Measurements from ENCODE around the gene KRTAP4-3.

Gene KRTAP4-3

DNA sequence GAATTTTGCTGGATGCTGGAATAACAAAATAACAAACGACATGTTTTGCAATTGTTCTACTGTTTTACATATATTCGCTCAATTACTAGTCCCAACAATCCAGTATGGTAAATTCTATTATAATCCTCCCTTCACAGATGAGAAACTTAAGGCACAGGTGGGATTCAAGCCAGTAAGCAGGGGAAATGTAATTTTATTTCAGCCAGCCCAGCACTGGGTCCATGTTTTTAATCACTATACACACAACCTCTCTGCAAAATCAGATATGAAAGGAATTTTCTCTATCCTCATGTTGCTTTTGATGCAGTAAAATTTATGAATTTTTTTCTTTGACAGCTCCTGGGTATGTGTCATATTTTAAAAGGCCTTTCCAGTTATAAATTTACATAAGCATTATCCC is 22.8 kb downstream of the KRTAP4-3 start:
- 0 out of 2 replicates have a peak, but pooled peaks cover 3% of the 10 kb centered on the region for H3K9me3 ChIP-seq (ENCODE audit: low read length)
- no peak overlapping the region for H3K9ac ChIP-seq (ENCODE audit: low read length)

DNA sequence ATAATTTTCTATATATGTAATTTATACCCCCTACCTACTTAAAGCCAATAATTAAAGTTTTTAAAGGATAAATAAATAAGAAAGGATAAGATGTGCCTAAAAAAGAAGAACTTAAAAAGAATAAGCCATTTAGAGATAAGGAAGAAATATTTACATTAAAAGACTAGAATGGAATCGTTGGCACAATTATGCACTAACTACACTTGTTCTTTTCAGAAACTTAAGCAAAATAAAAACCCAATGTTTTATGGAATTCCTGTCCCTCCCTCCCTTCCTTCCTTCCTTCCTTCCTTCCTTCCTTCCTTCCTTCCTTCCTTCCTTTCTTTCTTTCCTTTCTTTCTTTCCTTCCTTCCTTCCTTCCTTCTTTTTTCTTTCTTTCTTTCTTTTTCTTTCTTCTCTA is 23.2 kb downstream of the KRTAP4-3 start:
- no peaks in the 10 kb centered on the region for H3K27me3 ChIP-seq (ENCODE audit: insufficient read depth, low read length)
- TF ChIP-seq, protein P1, sequence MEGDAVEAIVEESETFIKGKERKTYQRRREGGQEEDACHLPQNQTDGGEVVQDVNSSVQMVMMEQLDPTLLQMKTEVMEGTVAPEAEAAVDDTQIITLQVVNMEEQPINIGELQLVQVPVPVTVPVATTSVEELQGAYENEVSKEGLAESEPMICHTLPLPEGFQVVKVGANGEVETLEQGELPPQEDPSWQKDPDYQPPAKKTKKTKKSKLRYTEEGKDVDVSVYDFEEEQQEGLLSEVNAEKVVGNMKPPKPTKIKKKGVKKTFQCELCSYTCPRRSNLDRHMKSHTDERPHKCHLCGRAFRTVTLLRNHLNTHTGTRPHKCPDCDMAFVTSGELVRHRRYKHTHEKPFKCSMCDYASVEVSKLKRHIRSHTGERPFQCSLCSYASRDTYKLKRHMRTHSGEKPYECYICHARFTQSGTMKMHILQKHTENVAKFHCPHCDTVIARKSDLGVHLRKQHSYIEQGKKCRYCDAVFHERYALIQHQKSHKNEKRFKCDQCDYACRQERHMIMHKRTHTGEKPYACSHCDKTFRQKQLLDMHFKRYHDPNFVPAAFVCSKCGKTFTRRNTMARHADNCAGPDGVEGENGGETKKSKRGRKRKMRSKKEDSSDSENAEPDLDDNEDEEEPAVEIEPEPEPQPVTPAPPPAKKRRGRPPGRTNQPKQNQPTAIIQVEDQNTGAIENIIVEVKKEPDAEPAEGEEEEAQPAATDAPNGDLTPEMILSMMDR (IDR thresholded peaks at IDR 0.05; ENCODE audit: low read length): no peak
- H3K9me3 ChIP-seq (ENCODE audit: low read length): 0 out of 2 replicates have a peak, but pooled peaks cover 3% of the 10 kb centered on the region
- no peak overlapping the region for H3K27ac ChIP-seq (ENCODE audit: low read depth, low read length, poor library complexity, severe bottlenecking)
- no peak overlapping the region for H3K9ac ChIP-seq (ENCODE audit: low read length)
- no peak overlapping the region for H3K4me3 ChIP-seq (ENCODE audit: low read depth, low read length, poor library complexity, severe bottlenecking)
- no peaks in the 10 kb centered on the region for H3K4me1 ChIP-seq (ENCODE audit: insufficient read depth, low read length, severe bottlenecking)
- H3K79me2 ChIP-seq (ENCODE audit: insufficient read depth, low read length): no peaks in the 10 kb centered on the region
- no peaks in the 10 kb centered on the region for H4K20me1 ChIP-seq (ENCODE audit: insufficient read depth, low read length)
- no peak overlapping the region for H2AFZ ChIP-seq (ENCODE audit: low read length)
- H3F3A ChIP-seq (ENCODE audit: insufficient read depth, low read length): no peaks in the 10 kb centered on the region
- no peak overlapping the region for H3K4me2 ChIP-seq (ENCODE audit: low read length)
- no peaks in the 10 kb centered on the region for H3K9me2 ChIP-seq (ENCODE audit: low read depth, low read length)
- no peaks in the 10 kb centered on the region; the same call in 1 of the 2 replicates for H3K36me3 ChIP-seq (ENCODE audit: insufficient read depth, low read length)

More for the DNA sequence above, 22.8 kb downstream of the KRTAP4-3 start:
- no peaks in the 10 kb centered on the region for H3K27me3 ChIP-seq (ENCODE audit: insufficient read depth, low read length)
- H4K20me1 ChIP-seq (ENCODE audit: insufficient read depth, low read length): no peaks in the 10 kb centered on the region
- no peaks in the 10 kb centered on the region; the same call in 1 of the 2 replicates for H3K36me3 ChIP-seq (ENCODE audit: insufficient read depth, low read length)
- no peaks in the 10 kb centered on the region for H3K79me2 ChIP-seq (ENCODE audit: insufficient read depth, low read length)
- H3K4me3 ChIP-seq (ENCODE audit: low read depth, low read length, poor library complexity, severe bottlenecking): no peak overlapping the region
- TF ChIP-seq, protein P1 (IDR thresholded peaks at IDR 0.05; ENCODE audit: low read length): no peak
- TF ChIP-seq EZH2 (IDR thresholded peaks at IDR 0.05; ENCODE audit: borderline replicate concordance, low read length): no peak
- H3F3A ChIP-seq (ENCODE audit: insufficient read depth, low read length): no peaks in the 10 kb centered on the region
- H3K4me2 ChIP-seq (ENCODE audit: low read length): no peak overlapping the region
- H3K9me2 ChIP-seq (ENCODE audit: low read depth, low read length): no peaks in the 10 kb centered on the region
- no peak overlapping the region for H2AFZ ChIP-seq (ENCODE audit: low read length)
- no peak overlapping the region for H3K27ac ChIP-seq (ENCODE audit: low read depth, low read length, poor library complexity, severe bottlenecking)
- no peaks in the 10 kb centered on the region for H3K4me1 ChIP-seq (ENCODE audit: insufficient read depth, low read length, severe bottlenecking)

DNA sequence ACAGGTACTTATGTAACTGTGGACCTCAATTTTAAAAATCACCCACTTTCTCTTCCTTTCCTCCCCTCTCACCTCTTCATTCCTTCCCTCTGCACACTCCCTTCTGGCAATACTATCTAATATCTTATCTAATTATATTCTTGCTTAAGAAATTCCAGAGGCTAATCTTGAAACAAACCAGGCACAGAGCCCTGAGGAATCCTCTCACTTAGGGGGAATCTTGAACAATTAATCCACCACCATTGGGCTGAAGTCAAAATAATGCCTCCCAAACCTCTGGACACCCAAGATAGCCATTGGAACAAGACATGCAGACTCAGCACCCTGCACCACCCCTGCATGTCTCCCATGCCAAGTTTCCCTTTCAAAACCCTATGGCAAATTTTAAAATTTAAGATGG is 26.7 kb downstream of the KRTAP4-3 start:
- TF ChIP-seq, protein P1 (IDR thresholded peaks at IDR 0.05; ENCODE audit: low read length): no peak
- TF ChIP-seq EZH2 (IDR thresholded peaks at IDR 0.05; ENCODE audit: borderline replicate concordance, low read length): no peak
- no peak overlapping the region for H3K9ac ChIP-seq (ENCODE audit: low read length)
- H4K20me1 ChIP-seq (ENCODE audit: insufficient read depth, low read length): no peaks in the 10 kb centered on the region

More for the DNA sequence above, 26.7 kb downstream of the KRTAP4-3 start:
- Histone ChIP-seq H3K4me1 (ENCODE audit: insufficient read depth, low read length, severe bottlenecking) (no peaks in the 10 kb centered on the region), H3K27ac (ENCODE audit: low read depth, low read length, poor library complexity, severe bottlenecking) (no peak overlapping the region), H3K4me3 (ENCODE audit: low read depth, low read length, poor library complexity, severe bottlenecking) (no peak overlapping the region), H3F3A (ENCODE audit: insufficient read depth, low read length) (no peaks in the 10 kb centered on the region), H3K27me3 (ENCODE audit: insufficient read depth, low read length) (no peaks in the 10 kb centered on the region), H3K79me2 (ENCODE audit: insufficient read depth, low read length) (no peaks in the 10 kb centered on the region), H3K9me3 (ENCODE audit: low read length) (0 out of 2 replicates have a peak, but pooled peaks cover 3% of the 10 kb centered on the region), H3K36me3 (ENCODE audit: insufficient read depth, low read length) (no peaks in the 10 kb centered on the region; the same call in 1 of the 2 replicates), H2AFZ (ENCODE audit: low read length) (no peak overlapping the region), H3K4me2 (ENCODE audit: low read length) (no peak overlapping the region), H3K9me2 (ENCODE audit: low read depth, low read length) (no peaks in the 10 kb centered on the region)

All from OCI-LY1 (cell line).